ENCODE measurements around the gene SLC24A2. TPM values are rescaled to one million over a fixed set of nuclear protein-coding genes. Genes with fewer than 3 reads are reported as not detected.
"Not testable (repeated sequence)": the region's sequence is repeated elsewhere in the genome, so short reads cannot be mapped to it uniquely, and the experiment has no call there.

SLC24A2 gene
- total and polyA plus RNA-seq, 2 of the 8 experiments (the other 6 are each of a cell fraction or from before 2014, with no cell fraction given), result 2.8 to 6.5 TPM

DNA sequence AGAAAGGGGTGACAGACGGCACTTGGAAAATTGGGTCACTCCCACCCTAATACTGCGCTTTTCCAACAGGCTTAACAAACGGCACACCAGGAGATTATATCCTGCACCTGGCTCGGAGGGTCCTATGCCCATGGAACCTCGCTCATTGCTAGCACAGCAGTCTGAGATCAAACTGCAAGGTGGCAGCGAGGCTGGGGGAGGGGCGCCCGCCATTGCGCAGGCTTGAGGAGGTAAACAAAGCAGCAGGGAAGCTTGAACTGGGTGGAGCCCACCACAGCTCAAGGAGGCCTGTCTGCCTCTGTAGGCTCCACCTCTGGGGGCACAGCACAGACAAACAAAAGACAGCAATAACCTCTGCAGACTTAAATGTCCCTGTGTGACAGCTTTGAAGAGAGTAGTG is 44.5 kb upstream of the SLC24A2 start:
- 96% methylated on average over 6 of the region's 9 CpGs; no CpG with 5 or more reads in 1 of the 2 experiments for WGBS, 2 experiments (ENCODE audit: extremely low coverage in 1 of 2, insufficient coverage in 1 of 2, insufficient read length in 1 of 2, insufficient replicate concordance in 2 of 2, low coverage in 1 of 2, low lambda C conversion rate in 2 of 2, missing lambda C conversion rate in 1 of 2)
- H3K27me3 ChIP-seq (replicated peaks in 1 of 4; ENCODE audit: control insufficient read depth in 3 of 4, extremely low read depth in 1 of 4, insufficient read depth in 3 of 4, low read length in 3 of 4); H2BK12ac ChIP-seq (ENCODE audit: low read depth, low read length); H3K14ac ChIP-seq (ENCODE audit: insufficient read length); H3K9ac ChIP-seq (replicated peaks in 1 of 4; ENCODE audit: extremely low read depth in 1 of 4, low read depth in 3 of 4, low read length in 3 of 4); H4K8ac ChIP-seq (ENCODE audit: extremely low read depth, insufficient read depth, low read length); FAIRE-seq; H3K23me2 ChIP-seq (ENCODE audit: low read depth, low read length); H2BK20ac ChIP-seq (ENCODE audit: low read length); H3K79me2 ChIP-seq (ENCODE audit: control insufficient read depth in 1 of 2, insufficient read depth in 2 of 2, low read length in 2 of 2); POLR2A ChIA-PET (ENCODE audit: partially characterized antibody); H3K4me1 ChIP-seq (replicated peaks in 1 of 4; ENCODE audit: control insufficient read depth in 3 of 4, insufficient read depth in 4 of 4, low read length in 3 of 4); DNase-seq (ENCODE audit: low read depth in 1 of 2, low spot score in 2 of 2); H3K4me3 ChIP-seq (ENCODE audit: extremely low read depth in 1 of 4, insufficient read depth in 2 of 4, low read depth in 3 of 4, low read length in 4 of 4); H2AK5ac ChIP-seq (ENCODE audit: low read depth, low read length); H3K18ac ChIP-seq (ENCODE audit: extremely low read depth, low read length); H3K4me2 ChIP-seq (ENCODE audit: insufficient read depth in 1 of 2, low read depth in 2 of 2, low read length in 2 of 2); H3K27ac ChIP-seq (ENCODE audit: low read depth, low read length); H2BK5ac ChIP-seq (ENCODE audit: low read depth, low read length); H3K56ac ChIP-seq (replicated peaks; ENCODE audit: insufficient read length, low read depth, low read length); H2BK15ac ChIP-seq (ENCODE audit: low read length); H4K20me1 ChIP-seq (replicated peaks in 1 of 2; ENCODE audit: control insufficient read depth in 1 of 2, insufficient read depth in 2 of 2, low read length in 2 of 2); H3K23ac ChIP-seq (ENCODE audit: insufficient read length); H4K91ac ChIP-seq (replicated peaks; ENCODE audit: insufficient read length, low read length); H2AFZ ChIP-seq (ENCODE audit: low read length); H4K5ac ChIP-seq (ENCODE audit: insufficient read length, low read depth, low read length); H2BK120ac ChIP-seq (replicated peaks; ENCODE audit: low read depth, low read length); H3K36me3 ChIP-seq (ENCODE audit: control insufficient read depth in 2 of 4, insufficient read depth in 4 of 4, low read length in 3 of 4); H3K79me1 ChIP-seq (ENCODE audit: low read depth, low read length); H3K4ac ChIP-seq (replicated peaks; ENCODE audit: insufficient read length, low read depth, low read length): not testable (repeated sequence)
- CTCF ChIA-PET (ENCODE audit: partially characterized antibody), result interaction anchor here (1.2 kb wide), 1 partner anchor 18 kb away, joined by 3 read pairs; no protein-coding TSS in a partner anchor
- peaks cover 14% of the 10 kb centered on the region in 2 experiments; a peak in 3 of 4 replicates for H3K9me3 ChIP-seq (ENCODE audit: insufficient read depth in 2 of 2, low read depth in 1 of 2, low read length in 1 of 2)
